ENCODE results near the gene XYLT2. TPM values are rescaled to one million over a fixed set of nuclear protein-coding genes. Genes with fewer than 3 reads are reported as not detected.

XYLT2 gene
- total and polyA plus RNA-seq, 4 experiments from 2014 or later, result 7.7 to 41.1 (median 29.2) TPM

DNA sequence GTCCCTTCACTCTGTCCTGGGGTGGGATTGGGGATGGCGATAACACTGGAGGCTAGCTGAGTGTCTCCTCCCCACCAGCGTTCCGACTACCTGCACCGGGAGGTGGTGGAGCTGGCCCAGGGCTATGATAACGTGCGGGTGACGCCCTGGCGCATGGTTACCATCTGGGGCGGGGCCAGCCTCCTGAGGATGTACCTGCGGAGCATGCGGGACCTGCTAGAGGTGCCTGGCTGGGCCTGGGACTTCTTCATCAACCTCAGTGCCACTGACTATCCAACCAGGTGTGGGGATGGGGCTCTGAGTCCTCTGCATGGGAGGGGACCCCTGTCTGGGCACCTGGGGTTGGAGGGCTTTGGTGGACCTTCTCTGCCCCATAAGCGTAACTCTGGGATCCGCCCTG lies 8.8 kb downstream of the XYLT2 start:
- H3K27ac ChIP-seq (ENCODE audit: low read depth, low read length), result no peak overlapping the region
- H3K9me3 ChIP-seq (ENCODE audit: control insufficient read depth in 1 of 2, low read length in 2 of 2), result no peaks in the 10 kb centered on the region
- H3K4me1 ChIP-seq (ENCODE audit: insufficient read depth, low read length), result no peaks in the 10 kb centered on the region
- H3K27me3 ChIP-seq (ENCODE audit: insufficient read depth, low read length), result no peaks in the 10 kb centered on the region
- CTCF ChIA-PET (ENCODE audit: partially characterized antibody), result no interaction called here
- DNase-seq, result no peak
- no peaks in the 10 kb centered on the region for H3K27me3 Mint-ChIP-seq
- no peak overlapping the region for H3K4me3 Mint-ChIP-seq
- peaks cover 0 to 17% (median 10%) of the 10 kb centered on the region in 4 donors for H3K4me1 Mint-ChIP-seq
- intact Hi-C loops (cut with micrococcal nuclease), result no loop called here
- H3K36me3 ChIP-seq (ENCODE audit: insufficient read depth, low read length), result peaks cover 33% of the 10 kb centered on the region
- H3K9me3 Mint-ChIP-seq, result no peaks in the 10 kb centered on the region
- H3K27ac Mint-ChIP-seq, result peak overlapping the region in 1 of 7 donors; percentile 35
- POLR2A ChIA-PET (ENCODE audit: partially characterized antibody), result interaction anchor here (1.0 to 1.4 kb wide), 3 partner anchors 9 to 42 kb away, joined by 3 to 10 read pairs (median 4); partner anchors contain the start of genes EME1, LRRC59, MRPL27 and XYLT2
- H3K4me3 ChIP-seq (ENCODE audit: low read length in 2 of 2), result no peak overlapping the region
- peaks cover 15 to 50% of the 10 kb centered on the region in 2 donors for H3K36me3 Mint-ChIP-seq

GRCh38 chr17:50355336-50355700 lies 9.4 kb downstream of the XYLT2 start:
- H3K27me3 ChIP-seq (ENCODE audit: insufficient read depth, low read length), result no peaks in the 10 kb centered on the region
- H3K4me1 ChIP-seq (ENCODE audit: insufficient read depth, low read length), result no peaks in the 10 kb centered on the region
- intact Hi-C loops (cut with micrococcal nuclease), result no loop called here
- ChIA-PET CTCF (ENCODE audit: partially characterized antibody) (interaction anchor here (1.4 kb wide), 1 partner anchor 14 kb away, joined by 4 read pairs; no protein-coding TSS in a partner anchor), POLR2A (ENCODE audit: partially characterized antibody) (interaction anchor here (1.2 kb wide), 1 partner anchor 9 kb away, joined by 10 read pairs; the partner anchor contains the start of gene XYLT2)
- H3K9me3 Mint-ChIP-seq, result no peaks in the 10 kb centered on the region
- peaks cover 33% of the 10 kb centered on the region for H3K36me3 ChIP-seq (ENCODE audit: insufficient read depth, low read length)
- no peaks in the 10 kb centered on the region for H3K9me3 ChIP-seq (ENCODE audit: control insufficient read depth in 1 of 2, low read length in 2 of 2)
- H3K27ac ChIP-seq (ENCODE audit: low read depth, low read length), result no peak overlapping the region
- peaks cover 0 to 17% (median 10%) of the 10 kb centered on the region in 4 donors for H3K4me1 Mint-ChIP-seq
- H3K27ac Mint-ChIP-seq, result no peak overlapping the region
- H3K36me3 Mint-ChIP-seq, result peaks cover 15 to 50% of the 10 kb centered on the region in 2 donors
- H3K4me3 Mint-ChIP-seq, result no peak overlapping the region
- H3K4me3 ChIP-seq (ENCODE audit: low read length in 2 of 2), result no peak overlapping the region
- DNase-seq, result no peak
- no peaks in the 10 kb centered on the region for H3K27me3 Mint-ChIP-seq

- H3K36me3 Mint-ChIP-seq, result peaks cover 15 to 50% of the 10 kb centered on the region in 2 donors
- no peak overlapping the region for H3K4me3 Mint-ChIP-seq
- POLR2A ChIA-PET (ENCODE audit: partially characterized antibody), result interaction anchor here (1.2 kb wide), 1 partner anchor 10 kb away, joined by 10 read pairs; the partner anchor contains the start of gene XYLT2
- Histone ChIP-seq H3K4me1 (ENCODE audit: insufficient read depth, low read length) (no peaks in the 10 kb centered on the region), H3K27me3 (ENCODE audit: insufficient read depth, low read length) (no peaks in the 10 kb centered on the region), H3K36me3 (ENCODE audit: insufficient read depth, low read length) (peaks cover 33% of the 10 kb centered on the region), H3K4me3 (ENCODE audit: low read length in 2 of 2) (no peak overlapping the region), H3K9me3 (ENCODE audit: control insufficient read depth in 1 of 2, low read length in 2 of 2) (no peaks in the 10 kb centered on the region), H3K27ac (ENCODE audit: low read depth, low read length) (no peak overlapping the region)
- DNase-seq, result no peak
- no peak overlapping the region for H3K27ac Mint-ChIP-seq
- H3K9me3 Mint-ChIP-seq, result no peaks in the 10 kb centered on the region
- H3K27me3 Mint-ChIP-seq, result no peaks in the 10 kb centered on the region
- CTCF ChIA-PET (ENCODE audit: partially characterized antibody), result interaction anchor here (1.4 kb wide), 1 partner anchor 13 kb away, joined by 4 read pairs; no protein-coding TSS in a partner anchor
- peaks cover 0 to 14% (median 10%) of the 10 kb centered on the region in 4 donors for H3K4me1 Mint-ChIP-seq
- intact Hi-C loops (cut with micrococcal nuclease), result no loop called here
Measured at GRCh38 chr17:50355701-50356341, 9.9 kb downstream of the XYLT2 start.

- Mint-ChIP-seq H3K27ac (no peak overlapping the region), H3K36me3 (peaks cover 15 to 48% of the 10 kb centered on the region in 2 donors), H3K27me3 (no peaks in the 10 kb centered on the region), H3K9me3 (no peaks in the 10 kb centered on the region), H3K4me1 (peaks cover 0 to 11% (median 9%) of the 10 kb centered on the region in 4 donors), H3K4me3 (no peak overlapping the region)
- no peak for DNase-seq
- CTCF ChIA-PET (ENCODE audit: partially characterized antibody), result interaction anchor here (1.4 kb wide), 1 partner anchor 13 kb away, joined by 4 read pairs; no protein-coding TSS in a partner anchor
- H3K4me1 ChIP-seq (ENCODE audit: insufficient read depth, low read length), result no peaks in the 10 kb centered on the region
- POLR2A ChIA-PET (ENCODE audit: partially characterized antibody), result no interaction called here
- peaks cover 33% of the 10 kb centered on the region for H3K36me3 ChIP-seq (ENCODE audit: insufficient read depth, low read length)
- H3K4me3 ChIP-seq (ENCODE audit: low read length in 2 of 2), result no peak overlapping the region
- no peaks in the 10 kb centered on the region for H3K9me3 ChIP-seq (ENCODE audit: control insufficient read depth in 1 of 2, low read length in 2 of 2)
- intact Hi-C loops (cut with micrococcal nuclease), result no loop called here
- no peak overlapping the region for H3K27ac ChIP-seq (ENCODE audit: low read depth, low read length)
- no peaks in the 10 kb centered on the region for H3K27me3 ChIP-seq (ENCODE audit: insufficient read depth, low read length)
Measured at GRCh38 chr17:50356418-50356817, 10.5 kb downstream of the XYLT2 start.

GRCh38 chr17:50356892-50357510 lies 11.1 kb downstream of the XYLT2 start:
- Histone ChIP-seq H3K27me3 (ENCODE audit: insufficient read depth, low read length) (no peaks in the 10 kb centered on the region), H3K9me3 (ENCODE audit: control insufficient read depth in 1 of 2, low read length in 2 of 2) (no peaks in the 10 kb centered on the region), H3K4me3 (ENCODE audit: low read length in 2 of 2) (no peak overlapping the region), H3K27ac (ENCODE audit: low read depth, low read length) (no peak overlapping the region), H3K4me1 (ENCODE audit: insufficient read depth, low read length) (peaks cover under 1% of the 10 kb centered on the region), H3K36me3 (ENCODE audit: insufficient read depth, low read length) (peaks cover 33% of the 10 kb centered on the region)
- Mint-ChIP-seq H3K9me3 (no peaks in the 10 kb centered on the region), H3K27ac (no peak overlapping the region), H3K4me3 (no peak overlapping the region), H3K27me3 (no peaks in the 10 kb centered on the region), H3K4me1 (peaks cover 3 to 9% (median 7%) of the 10 kb centered on the region in 4 donors), H3K36me3 (peaks cover 10 to 45% of the 10 kb centered on the region in 2 donors)
- no peak for DNase-seq
- ChIA-PET CTCF (ENCODE audit: partially characterized antibody) (interaction anchor here (3.4 kb wide), 1 partner anchor 40 kb away, joined by 20 read pairs; the partner anchor contains the start of gene LRRC59), POLR2A (ENCODE audit: partially characterized antibody) (no interaction called here)
- intact Hi-C loops (cut with micrococcal nuclease), result no loop called here

DNA sequence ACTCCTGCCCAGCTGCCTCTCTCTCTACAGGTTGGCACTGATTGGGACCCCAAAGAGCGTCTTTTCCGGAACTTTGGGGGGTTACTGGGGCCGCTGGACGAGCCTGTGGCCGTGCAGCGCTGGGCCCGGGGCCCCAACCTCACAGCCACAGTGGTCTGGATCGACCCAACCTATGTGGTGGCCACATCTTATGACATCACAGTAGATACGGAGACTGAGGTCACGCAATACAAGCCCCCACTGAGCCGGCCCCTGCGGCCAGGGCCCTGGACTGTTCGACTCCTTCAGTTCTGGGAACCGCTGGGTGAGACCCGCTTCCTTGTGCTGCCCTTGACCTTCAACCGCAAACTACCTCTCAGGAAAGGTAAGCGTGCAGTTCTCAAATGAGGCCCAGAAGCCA lies 12.3 kb downstream of the XYLT2 start:
- Histone ChIP-seq H3K27ac (ENCODE audit: low read depth, low read length) (no peak overlapping the region), H3K36me3 (ENCODE audit: insufficient read depth, low read length) (peaks cover 33% of the 10 kb centered on the region), H3K27me3 (ENCODE audit: insufficient read depth, low read length) (no peaks in the 10 kb centered on the region), H3K4me1 (ENCODE audit: insufficient read depth, low read length) (peaks cover 7% of the 10 kb centered on the region), H3K9me3 (ENCODE audit: control insufficient read depth in 1 of 2, low read length in 2 of 2) (no peaks in the 10 kb centered on the region), H3K4me3 (ENCODE audit: low read length in 2 of 2) (no peak overlapping the region)
- intact Hi-C loops (cut with micrococcal nuclease), result no loop called here
- ChIA-PET CTCF (ENCODE audit: partially characterized antibody) (interaction anchor here (0.8 to 3.4 kb wide), 2 partner anchors 11 to 39 kb away, joined by 3 to 20 read pairs; partner anchors contain the start of gene LRRC59), POLR2A (ENCODE audit: partially characterized antibody) (interaction anchor here (2.2 kb wide), 1 partner anchor 10 kb away, joined by 10 read pairs; no protein-coding TSS in a partner anchor)
- peaks cover 8 to 12% (median 10%) of the 10 kb centered on the region in 4 donors for H3K4me1 Mint-ChIP-seq
- H3K27me3 Mint-ChIP-seq, result no peaks in the 10 kb centered on the region
- H3K9me3 Mint-ChIP-seq, result no peaks in the 10 kb centered on the region
- no peak for DNase-seq
- H3K27ac Mint-ChIP-seq, result no peak overlapping the region
- no peak overlapping the region for H3K4me3 Mint-ChIP-seq
- peaks cover 8 to 41% of the 10 kb centered on the region in 2 donors for H3K36me3 Mint-ChIP-seq

Measured in CD4-positive, alpha-beta memory T cell (primary cell).